IMR-90 (cell line): Measurements from ENCODE around the gene IL21R. TPM values are rescaled to one million over a fixed set of nuclear protein-coding genes. Genes with fewer than 3 reads are reported as not detected.
A peak's percentile ranks its signal among the peaks of the same experiment; 100 is the strongest.

Experiments used
- ATAC-seq: fragments of 200-7000 bp; cut with Tn5 transposase; 2 replicates; pipeline ENCODE4 v1.9.1; 2020; ENCODE audit warnings: low read depth, mild to moderate bottlenecking, moderate library complexity
- BruUV-seq: library from RNA; stranded (reverse); fragments of 400-500 nt; replicated peaks from 2 replicates; lab custom pipeline; 2021; lab: Mats Ljungman, UMichigan
- CTCF ChIA-PET: fragments of 300-600 bp; formaldehyde crosslinking; extraction: SDS; loops from one replicate; lab custom pipeline; 2021; ENCODE audit warnings: antibody characterized with exemption; lab: Yijun Ruan, JAX
- POLR2A ChIA-PET: fragments of 300-600 bp; sonication (Branson Sonifier 250); formaldehyde crosslinking; loops from one replicate; lab custom pipeline; 2022; ENCODE audit warnings: antibody characterized with exemption; ENCODE audit not compliant: unreplicated experiment; lab: Charles Lee
- DNase-seq: peaks from one replicate; pipeline ENCODE4 v3.0.0; 2013
- H2AFZ ChIP-seq: replicated peaks from 2 replicates; pipeline ENCODE3; 2013; ENCODE audit warnings: low read length, mild to moderate bottlenecking; ENCODE audit not compliant: poor library complexity
- H2AK5ac ChIP-seq: 2 replicates; pipeline ENCODE4 v1.6.1; 2013; ENCODE audit warnings: low read depth, low read length, inconsistent platforms
- H2AK9ac ChIP-seq: replicated peaks from 2 replicates; pipeline ENCODE3; 2013; ENCODE audit warnings: mild to moderate bottlenecking, low read depth, low read length, moderate library complexity; ENCODE audit not compliant: poor library complexity
- H2BK120ac ChIP-seq: 2 replicates; pipeline ENCODE4 v1.6.1; 2013; ENCODE audit warnings: low read depth, low read length, inconsistent platforms
- H2BK15ac ChIP-seq: 3 replicates; pipeline ENCODE4 v1.6.1; 2013; ENCODE audit warnings: low read depth, low read length, inconsistent platforms
- H2BK20ac ChIP-seq: 2 replicates; pipeline ENCODE4 v1.6.1; 2013; ENCODE audit warnings: low read depth, mild to moderate bottlenecking, inconsistent platforms, low read length, moderate library complexity
- H2BK5ac ChIP-seq: 2 replicates; pipeline ENCODE4 v1.6.1; 2013; ENCODE audit warnings: mild to moderate bottlenecking, low read depth, low read length, inconsistent platforms; ENCODE audit not compliant: poor library complexity, severe bottlenecking
- H3K14ac ChIP-seq: replicated peaks from 2 replicates; pipeline ENCODE4 v1.6.1; 2013; ENCODE audit warnings: low read depth, low read length, inconsistent platforms
- H3K18ac ChIP-seq: 2 replicates; pipeline ENCODE4 v1.6.1; 2013; ENCODE audit warnings: low read depth, low read length, control low read depth
- H3K23ac ChIP-seq: 2 replicates; pipeline ENCODE4 v1.6.1; 2013; ENCODE audit warnings: low read depth, low read length, inconsistent platforms
- H3K27ac ChIP-seq: 2 replicates; pipeline ENCODE4 v1.5.1; 2013; ENCODE audit warnings: mild to moderate bottlenecking, control low read depth, low read length; ENCODE audit not compliant: insufficient read depth
- H3K27me3 ChIP-seq: 2 replicates; pipeline ENCODE4 v1.6.1; 2013; ENCODE audit warnings: low read length; ENCODE audit not compliant: control insufficient read depth, insufficient read depth
- H3K36me3 ChIP-seq: 2 replicates; pipeline ENCODE4 v1.6.1; 2013; ENCODE audit warnings: low read length, mixed read lengths; ENCODE audit not compliant: control insufficient read depth, insufficient read depth
- H3K4ac ChIP-seq: 2 replicates; pipeline ENCODE4 v1.6.1; 2013; ENCODE audit warnings: low read depth, low read length, inconsistent platforms
- H3K4me1 ChIP-seq: 2 replicates; pipeline ENCODE4 v1.6.1; 2013; ENCODE audit warnings: low read length, mixed read lengths; ENCODE audit not compliant: control insufficient read depth, insufficient read depth
- H3K4me2 ChIP-seq: 2 replicates; pipeline ENCODE4 v1.6.1; 2013; ENCODE audit warnings: low read depth, mild to moderate bottlenecking, control low read depth, low read length, moderate library complexity
- H3K4me3 ChIP-seq: 2 replicates; pipeline ENCODE4 v1.5.1; 2013; ENCODE audit warnings: low read depth, mild to moderate bottlenecking, control low read depth, low read length, moderate library complexity; ENCODE audit not compliant: insufficient read depth
- H3K56ac ChIP-seq: 2 replicates; pipeline ENCODE4 v1.6.1; 2013; ENCODE audit warnings: low read length, inconsistent platforms; ENCODE audit not compliant: insufficient read depth; ENCODE audit errors: extremely low read depth
- H3K79me1 ChIP-seq, 2 experiments: 2 replicates each; pipeline ENCODE4 v1.6.1; 2013; ENCODE audit warnings: low read length in 2 of 2, inconsistent platforms in 1 of 2, low read depth in 1 of 2
- H3K9ac ChIP-seq: 2 replicates; pipeline ENCODE4 v1.6.1; 2013; ENCODE audit warnings: low read depth, low read length, control low read depth
- H3K9me1 ChIP-seq: 2 replicates; pipeline ENCODE4 v1.6.1; 2013; ENCODE audit warnings: low read length, inconsistent platforms; ENCODE audit not compliant: insufficient read depth
- H3K9me3 ChIP-seq: 2 replicates; pipeline ENCODE4 v1.6.1; 2013; ENCODE audit warnings: low read length; ENCODE audit not compliant: control insufficient read depth, insufficient read depth
- H4K20me1 ChIP-seq: 2 replicates; pipeline ENCODE4 v1.6.1; 2013; ENCODE audit warnings: low read length, inconsistent platforms; ENCODE audit not compliant: insufficient read depth
- H4K5ac ChIP-seq: 2 replicates; pipeline ENCODE4 v1.6.1; 2013; ENCODE audit warnings: mild to moderate bottlenecking, low read depth, low read length, control low read depth
- H4K8ac ChIP-seq, 2 experiments: 2 replicates each; pipeline ENCODE4 v1.6.1; 2013; ENCODE audit warnings: low read depth in 2 of 2, low read length in 2 of 2, control low read depth in 1 of 2, inconsistent platforms in 1 of 2
- H4K91ac ChIP-seq: 2 replicates; pipeline ENCODE4 v1.6.1; 2013; ENCODE audit warnings: low read depth, low read length, inconsistent platforms; ENCODE audit not compliant: insufficient read depth
- CHD1 ChIP-seq: IDR thresholded peaks from 2 replicates; pipeline ENCODE4 v1.6.1; 2012; ENCODE audit warnings: low read depth, low read length, improper control_type of control experiment
- RCOR1 ChIP-seq: IDR thresholded peaks from 2 replicates; pipeline ENCODE4 v1.6.1; 2012; ENCODE audit warnings: mild to moderate bottlenecking, low read length, improper control_type of control experiment; ENCODE audit not compliant: insufficient replicate concordance
- RFX5 ChIP-seq: IDR thresholded peaks from 2 replicates; pipeline ENCODE4 v1.8.0; 2012; ENCODE audit warnings: low read depth, mild to moderate bottlenecking, low read length, moderate library complexity
- USF2 ChIP-seq: fragments of 150-350 bp; IDR thresholded peaks from 2 replicates; pipeline ENCODE4 v1.6.1; 2017; ENCODE audit warnings: mild to moderate bottlenecking, antibody characterized with exemption, low read length, low read depth
- WGBS, 2 experiments: methylation state at CpG; one replicate each; pipeline versions ENCODE4 v1.1.5 to v1.1.7; 2013; ENCODE audit warnings: missing lambda C conversion rate in 2 of 2; ENCODE audit not compliant: insufficient read length in 1 of 2; ENCODE audit errors: extremely low coverage in 2 of 2; 5-methylcytosine and 5-hydroxymethylcytosine counted together
- dilution Hi-C: fragments of 300-500 bp; cut with HindIII; formaldehyde crosslinking; loops from one replicate; pipeline ENCODE4 v1.14.3; 2018; ENCODE audit warnings: low sequenced_read_pairs; ENCODE audit not compliant: unreplicated experiment
- in situ Hi-C: fragments of 300-500 bp; cut with MboI; formaldehyde crosslinking; loops from 3 replicates; pipeline ENCODE4 v1.14.3; 2019; ENCODE audit warnings: low sequenced_read_pairs, inconsistent platforms, mixed read lengths
- intact Hi-C: fragments of 100-400 bp; cut with micrococcal nuclease; formaldehyde crosslinking; loops from 2 replicates; pipeline ENCODE4 v1.10.0; 2022
- polyA plus RNA-seq, 3 experiments: library from polyadenylated mRNA; depleted of rRNA; stranded (reverse); fragments of >200 nt; gene quantifications; 2 replicates each; pipeline ENCODE4 v1.2.3, GENCODE V29; 2012; ENCODE audit warnings: low replicate concordance in 1 of 3
- total RNA-seq: library from RNA; depleted of rRNA; stranded (reverse); fragments of >200 nt; gene quantifications from 2 replicates; pipeline ENCODE4 v1.2.3, GENCODE V29; 2012
- TF ChIP-seq, protein P1 (sequence below): fragments of 150-350 bp; IDR thresholded peaks from 2 replicates; pipeline ENCODE4 v1.6.1; 2016; ENCODE audit warnings: low read depth, mild to moderate bottlenecking, low read length, moderate library complexity, borderline replicate concordance

Gene IL21R
- total and polyA plus RNA-seq, 2 of the 4 experiments (the other 2 are of a cell fraction), result 0.72 to 0.97 TPM

- Histone ChIP-seq H3K18ac (no peak overlapping the region), H2BK5ac (no peak overlapping the region), H3K4me2 (no peak overlapping the region), H3K4me3 (no peak overlapping the region), H3K27me3 (no peaks in the 10 kb centered on the region), H3K36me3 (no peaks in the 10 kb centered on the region), H3K27ac (no peak overlapping the region), H2AFZ (no peak overlapping the region), H3K23ac (no peak overlapping the region; the same call in 1 of the 2 replicates), H3K9ac (no peak overlapping the region), H3K14ac (0 out of 2 replicates have a peak overlapping the region, but pooled peaks have one; percentile 18), H4K91ac (no peak overlapping the region), H4K8ac (no peak overlapping the region), H3K9me3 (no peaks in the 10 kb centered on the region), H4K5ac (no peak overlapping the region), H3K4me1 (peaks cover 5% of the 10 kb centered on the region), H3K79me1 (no peaks in the 10 kb centered on the region), H2AK5ac (no peak overlapping the region), H2BK120ac (no peak overlapping the region), H2BK20ac (no peak overlapping the region; the same call in 1 of the 2 replicates), H3K9me1 (0 out of 2 replicates have a peak, but pooled peaks cover 3% of the 10 kb centered on the region), H3K56ac (no peak overlapping the region), H2BK15ac (no peak overlapping the region), H2AK9ac (peak overlapping the region; percentile 21), H4K20me1 (no peaks in the 10 kb centered on the region), H3K4ac (no peak overlapping the region)
- BruUV-seq, result no TSS peak
- dilution Hi-C loops (no loop called here), in situ Hi-C loops (loop anchor here (5.0 to 25.0 kb wide), 4 partner anchors 81 to 1616 kb away; no protein-coding TSS in a partner anchor), intact Hi-C loops (no loop called here)
- ChIA-PET CTCF (interaction anchor here (1.0 kb wide), 1 partner anchor 217 kb away, joined by 4 read pairs; no protein-coding TSS in a partner anchor), POLR2A (no interaction called here)
- DNase-seq (no peak), ATAC-seq (no peak)
- no peak for TF ChIP-seq USF2
- TF ChIP-seq, protein P1, sequence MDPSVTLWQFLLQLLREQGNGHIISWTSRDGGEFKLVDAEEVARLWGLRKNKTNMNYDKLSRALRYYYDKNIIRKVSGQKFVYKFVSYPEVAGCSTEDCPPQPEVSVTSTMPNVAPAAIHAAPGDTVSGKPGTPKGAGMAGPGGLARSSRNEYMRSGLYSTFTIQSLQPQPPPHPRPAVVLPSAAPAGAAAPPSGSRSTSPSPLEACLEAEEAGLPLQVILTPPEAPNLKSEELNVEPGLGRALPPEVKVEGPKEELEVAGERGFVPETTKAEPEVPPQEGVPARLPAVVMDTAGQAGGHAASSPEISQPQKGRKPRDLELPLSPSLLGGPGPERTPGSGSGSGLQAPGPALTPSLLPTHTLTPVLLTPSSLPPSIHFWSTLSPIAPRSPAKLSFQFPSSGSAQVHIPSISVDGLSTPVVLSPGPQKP, result no peak
- no peak for TF ChIP-seq CHD1
- TF ChIP-seq RFX5, result no peak
- TF ChIP-seq RCOR1, result no peak
- WGBS, 2 experiments, result 78% methylated on average over 7 of the region's 16 CpGs; no CpG with 5 or more reads in 1 of the 2 experiments
These were observed 50.9 kb downstream of the IL21R start for GRCh38 chr16:27452569-27453493.
